COR-L47 (cell line): ENCODE measurements around the gene KIAA1210.
A peak's percentile ranks its signal among the peaks of the same experiment; 100 is the strongest.

Source experiments
- DNase-seq: peaks from one replicate; lab custom pipeline; 2025; lab: John Stamatoyannopoulos, UW

The KIAA1210 gene

DNA sequence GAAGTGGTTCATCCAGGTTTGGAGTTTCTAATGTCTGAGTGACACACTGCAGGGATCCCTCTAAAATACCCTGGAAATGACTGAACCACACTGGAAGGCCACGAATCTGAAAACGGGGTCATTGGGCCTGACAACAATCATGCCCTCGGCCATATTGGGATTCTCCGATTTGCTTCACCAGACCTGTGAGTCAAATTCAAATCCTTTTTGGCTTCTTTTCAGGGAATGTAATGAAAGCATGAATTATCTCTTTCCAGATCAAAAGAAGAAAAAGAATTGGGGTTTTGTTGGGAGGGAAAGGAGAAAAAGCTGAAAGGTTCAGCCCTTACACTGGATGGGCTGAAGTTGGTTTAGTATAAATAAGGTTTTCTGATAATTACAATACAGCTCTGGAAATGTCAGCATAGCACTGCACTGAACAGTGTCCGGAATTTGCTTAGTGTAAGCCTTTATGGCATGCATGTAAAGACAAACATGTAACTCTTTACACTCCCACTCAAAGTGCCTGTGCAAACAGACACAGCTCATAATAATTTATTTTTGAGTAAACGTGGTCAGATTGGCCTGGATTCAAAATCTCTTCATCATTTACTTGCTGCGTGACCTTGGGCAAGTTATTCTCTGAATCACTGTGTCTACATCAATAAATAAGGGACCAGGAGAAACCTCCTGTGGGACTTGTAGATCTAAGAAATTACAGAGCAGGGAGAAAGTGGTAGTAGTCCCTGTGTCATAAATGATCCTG is 33.4 kb downstream of the KIAA1210 start:
- DNase-seq: no peak

DNA sequence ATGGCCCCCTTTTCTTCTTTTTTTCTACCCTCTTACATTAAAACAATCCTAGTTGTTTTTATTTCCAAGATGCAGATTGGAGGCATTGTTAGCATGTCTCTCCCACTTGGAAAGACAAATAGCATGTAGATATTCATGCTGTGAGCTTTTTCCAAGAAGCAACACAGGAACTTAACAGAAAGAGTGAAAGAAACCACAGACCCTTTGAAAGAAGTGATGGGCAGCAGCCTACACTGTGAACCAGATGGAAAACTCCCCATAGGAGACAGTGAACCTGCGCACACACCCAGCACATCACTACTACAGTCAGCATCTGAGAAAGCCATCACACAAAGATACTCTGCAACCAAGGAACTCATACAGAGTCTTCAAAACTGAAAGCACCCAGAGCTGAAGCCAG is 37.0 kb downstream of the KIAA1210 start:
- DNase-seq: no peak

DNA sequence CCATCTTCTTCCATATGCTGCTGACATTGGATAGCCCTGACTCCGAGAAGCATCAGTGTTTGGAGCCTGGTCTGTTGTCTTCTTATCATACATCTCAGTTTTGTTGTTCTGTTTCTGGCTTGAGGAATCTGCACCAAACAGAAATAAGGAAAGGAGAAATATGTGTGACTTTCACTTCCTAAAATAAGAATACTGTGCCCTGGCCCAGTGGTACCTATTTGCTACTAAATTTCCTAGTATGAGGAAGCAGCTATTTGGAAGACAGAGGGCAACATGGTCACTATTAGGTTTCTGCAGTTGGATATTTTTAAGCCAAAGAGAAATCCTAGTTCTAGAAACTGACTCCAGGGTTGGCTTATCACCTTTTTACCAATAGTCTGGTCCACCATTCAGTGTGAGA is 38.0 kb downstream of the KIAA1210 start:
- no peak for DNase-seq

DNA sequence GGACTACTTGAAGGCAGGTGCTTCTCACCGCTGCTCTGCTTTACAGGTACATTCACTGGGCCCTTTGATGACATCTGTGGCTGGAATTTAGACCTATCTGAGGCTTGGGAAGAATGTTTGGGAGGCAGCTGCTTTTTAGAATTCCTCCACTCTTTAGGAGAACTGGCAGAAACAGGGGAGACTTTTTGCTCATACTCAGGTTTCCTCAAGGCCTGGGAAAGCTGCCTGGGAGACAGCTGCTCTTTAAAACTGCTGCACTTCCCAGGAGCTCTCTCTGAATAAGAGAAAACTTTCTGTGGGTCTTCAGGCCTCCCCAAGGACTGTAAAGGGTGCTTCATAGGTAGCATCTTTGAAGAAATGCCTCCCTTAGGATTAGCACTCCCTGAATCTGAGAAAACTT is 40.5 kb downstream of the KIAA1210 start:
- no peak for DNase-seq

DNA sequence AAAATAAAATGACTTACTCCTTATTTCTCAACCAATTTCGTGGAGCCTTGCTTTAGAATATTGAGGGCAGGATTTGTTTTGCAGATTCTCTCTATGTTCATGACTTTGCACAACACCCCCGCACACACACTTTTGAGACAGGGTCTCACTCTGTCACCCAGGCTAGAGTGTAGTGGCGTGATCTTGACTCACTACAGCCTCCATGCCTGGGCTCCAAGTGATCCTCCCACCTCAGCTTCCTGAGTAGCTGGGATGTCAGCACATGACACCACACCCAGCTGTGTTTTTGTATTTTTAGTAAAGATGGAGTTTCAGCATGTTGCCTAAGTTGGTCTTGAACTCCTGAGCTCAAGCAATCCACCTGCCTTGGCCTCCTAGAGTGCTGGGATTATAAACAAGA is 42.8 kb downstream of the KIAA1210 start:
- no peak for DNase-seq

DNA sequence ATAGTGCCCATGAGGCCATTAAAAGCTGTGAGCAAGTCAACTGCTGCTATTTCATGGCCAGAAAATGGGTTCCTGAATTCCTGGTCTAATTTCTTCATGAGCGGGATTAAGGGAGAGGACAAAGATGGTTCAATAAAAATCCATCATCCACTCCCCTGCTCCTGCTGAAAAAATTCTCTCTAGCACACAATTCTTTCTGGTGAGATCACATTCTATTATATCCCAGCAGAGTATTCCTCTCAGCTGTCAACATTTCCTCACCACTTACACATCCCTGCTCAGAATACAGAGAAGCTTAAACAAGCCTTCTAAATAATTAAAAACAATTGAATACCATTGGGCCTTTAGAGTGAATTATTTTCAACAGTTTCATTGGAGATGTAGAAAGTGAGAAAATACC is 45.3 kb downstream of the KIAA1210 start:
- no peak for DNase-seq

DNA sequence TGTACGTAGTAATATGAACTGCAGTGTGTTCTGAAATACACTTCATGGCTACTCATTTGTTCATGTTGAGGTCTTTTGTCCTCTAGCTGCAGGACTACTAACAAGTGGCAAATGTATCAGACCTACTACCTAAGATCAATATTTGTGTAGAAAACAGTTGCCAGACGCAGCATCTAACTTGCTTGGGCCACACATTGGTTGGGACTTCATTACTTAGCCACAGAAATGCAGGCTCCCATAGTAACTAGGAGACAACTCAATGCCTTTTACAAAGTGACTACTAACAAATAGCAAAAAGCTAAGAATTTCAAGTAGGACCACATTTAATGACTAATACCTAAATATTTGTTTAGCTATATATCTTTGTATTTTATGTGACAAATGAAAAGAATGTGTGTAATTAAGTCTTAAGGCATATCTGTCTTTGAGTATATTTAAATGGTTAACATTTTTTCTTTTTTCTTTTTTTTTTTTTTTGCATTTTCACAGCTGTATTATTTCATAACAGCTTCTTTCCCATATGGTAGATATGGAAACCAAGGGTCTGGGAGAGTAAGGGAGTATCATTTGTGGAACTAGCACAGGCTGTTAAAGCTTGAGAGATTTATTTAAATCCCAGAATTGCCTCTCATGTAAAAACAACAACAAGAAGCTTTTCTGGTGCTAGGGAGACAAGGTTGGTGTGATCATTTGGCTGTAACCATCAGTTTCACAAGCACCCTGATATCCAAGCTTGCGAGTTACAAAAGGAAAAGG is 52.2 kb downstream of the KIAA1210 start:
- no peak for DNase-seq

DNA sequence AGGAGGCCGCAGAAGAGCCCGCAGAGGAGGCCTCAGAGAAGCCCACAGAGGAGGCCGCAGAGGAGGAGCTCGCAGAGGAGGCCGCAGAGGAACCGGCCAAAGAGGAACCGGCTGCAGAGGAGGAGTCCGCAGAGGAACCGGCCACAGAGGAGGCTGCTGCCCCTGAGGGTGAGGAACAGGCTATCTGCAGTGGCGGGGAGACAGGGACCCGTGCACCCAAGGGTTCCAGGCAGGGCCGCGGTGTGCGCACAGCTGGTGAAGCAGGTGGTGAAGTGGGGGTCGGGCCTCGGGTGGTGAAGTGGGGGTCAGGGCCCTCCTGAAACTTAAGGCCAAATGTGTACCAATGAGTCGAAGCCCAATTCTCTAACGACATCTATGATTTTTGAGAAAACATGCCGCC is 53.7 kb downstream of the KIAA1210 start:
- DNase-seq: no peak

DNA sequence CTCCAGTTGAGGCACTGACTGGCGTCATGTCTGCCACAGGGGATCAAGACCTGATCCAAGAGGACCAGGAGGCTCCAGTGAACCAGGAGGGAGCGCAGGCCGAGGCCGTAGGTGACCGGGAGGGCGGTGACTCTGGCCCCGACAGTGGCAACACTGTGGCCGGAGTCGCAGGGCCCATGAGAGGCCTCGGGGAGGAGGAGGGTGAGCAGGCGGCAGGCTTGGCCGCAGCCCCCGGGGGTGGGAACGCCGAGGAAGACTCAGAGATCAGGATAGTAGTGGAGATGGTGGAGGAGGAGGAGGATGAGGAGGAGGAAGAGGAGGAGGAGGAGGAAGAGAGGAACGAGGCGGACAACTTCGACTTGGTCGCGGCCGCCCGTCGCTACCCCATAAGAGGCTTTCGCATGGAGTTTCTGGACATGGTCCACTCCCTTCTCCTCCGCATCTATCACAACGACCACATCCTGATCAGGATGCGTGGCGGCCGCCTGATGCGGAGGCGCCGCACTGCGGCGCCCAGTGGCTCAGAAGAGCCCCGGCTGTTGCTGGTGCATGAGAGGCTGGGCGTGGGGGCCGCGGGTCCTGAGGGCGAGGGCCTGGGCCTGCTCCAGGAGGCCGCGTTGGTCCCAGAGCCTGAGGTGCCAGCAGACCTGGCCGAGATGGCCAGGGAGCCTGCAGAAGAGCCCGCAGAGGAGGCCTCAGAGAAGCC is 54.3 kb downstream of the KIAA1210 start:
- no peak for DNase-seq

DNA sequence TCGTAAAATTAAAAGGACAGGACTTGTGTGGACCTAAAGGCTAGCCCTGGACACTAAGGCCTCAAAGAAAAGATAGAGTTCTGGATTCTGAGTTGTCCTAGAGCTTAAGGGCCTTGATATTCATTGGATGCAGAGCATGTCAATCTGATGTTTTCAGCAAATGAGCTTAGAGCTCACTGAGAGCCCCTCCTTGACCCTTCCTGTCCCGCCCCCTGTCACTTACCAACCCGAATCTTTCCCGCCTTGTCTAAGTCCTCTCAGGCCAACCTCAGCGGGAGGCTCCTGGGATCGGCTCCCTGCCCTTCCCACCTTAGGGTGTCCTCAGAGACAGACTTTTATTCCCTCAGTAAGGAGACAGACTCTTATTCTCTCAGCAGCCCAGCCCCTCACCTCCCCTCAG is 54.9 kb downstream of the KIAA1210 start, which contains the start of gene CT47C1:
Gene CT47C1 (plus strand): TSS at position 250 of the 400 bp plus-strand sequence. CDS start 233 bp downstream, outside the sequence.
- no peak for DNase-seq

DNA sequence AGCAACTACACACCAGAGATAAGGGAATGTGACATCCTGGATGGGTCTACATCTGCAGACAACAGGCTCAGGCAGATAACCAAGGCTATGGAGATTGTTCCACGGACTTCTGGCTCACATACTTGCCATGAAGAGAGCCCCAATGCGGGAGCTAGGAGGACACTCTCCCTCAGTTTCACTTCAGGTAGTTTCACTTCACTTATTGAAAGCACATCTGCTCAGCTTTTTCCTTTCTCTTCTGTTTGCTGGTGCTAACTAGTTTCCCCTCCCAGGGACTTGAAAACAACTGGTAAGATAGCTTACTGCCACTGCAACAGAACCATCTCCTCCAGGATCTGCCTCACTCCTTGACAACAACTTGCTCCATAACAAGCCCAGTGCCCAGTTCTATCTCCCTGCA is 56.2 kb downstream of the KIAA1210 start:
- DNase-seq: no peak

DNA sequence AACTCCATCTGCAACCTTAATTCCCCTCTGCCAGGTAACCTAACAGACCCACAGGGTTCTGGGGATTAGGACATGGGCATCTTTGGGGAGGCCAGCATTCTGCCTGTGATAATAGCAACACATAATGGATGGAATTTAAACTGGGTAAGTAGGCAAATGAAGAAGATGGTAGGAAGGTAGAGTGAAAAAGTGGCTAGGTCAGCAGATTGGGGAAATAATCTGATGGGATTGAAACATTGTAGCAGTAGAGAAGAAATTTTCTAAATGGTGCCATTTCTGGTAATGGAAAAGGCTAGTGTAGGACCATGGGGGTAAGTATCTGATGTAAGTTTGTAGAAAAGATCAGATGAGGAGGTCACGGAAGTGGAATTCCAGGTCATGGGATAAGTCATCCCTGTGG is 57.9 kb downstream of the KIAA1210 start:
- no peak for DNase-seq

DNA sequence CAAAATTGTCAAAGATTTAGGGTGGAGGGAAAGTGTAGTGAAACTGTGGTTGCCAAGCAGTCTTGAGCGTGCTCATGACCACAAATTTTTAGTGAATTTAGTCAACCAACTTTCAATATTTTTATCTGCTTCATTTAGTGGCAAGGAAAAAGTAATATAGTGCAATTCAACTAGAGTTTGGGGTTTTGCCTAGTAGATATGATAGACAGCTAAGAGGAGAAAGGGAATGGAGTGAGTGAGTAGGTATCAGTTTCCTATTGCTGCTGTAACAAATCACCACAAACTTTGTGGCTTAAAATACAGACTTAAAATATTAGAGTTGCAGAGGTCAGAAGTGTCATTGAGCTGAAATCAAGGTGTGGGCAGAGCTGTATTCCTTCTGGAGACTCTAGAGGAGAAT is 58.5 kb downstream of the KIAA1210 start:
- DNase-seq: no peak

DNA sequence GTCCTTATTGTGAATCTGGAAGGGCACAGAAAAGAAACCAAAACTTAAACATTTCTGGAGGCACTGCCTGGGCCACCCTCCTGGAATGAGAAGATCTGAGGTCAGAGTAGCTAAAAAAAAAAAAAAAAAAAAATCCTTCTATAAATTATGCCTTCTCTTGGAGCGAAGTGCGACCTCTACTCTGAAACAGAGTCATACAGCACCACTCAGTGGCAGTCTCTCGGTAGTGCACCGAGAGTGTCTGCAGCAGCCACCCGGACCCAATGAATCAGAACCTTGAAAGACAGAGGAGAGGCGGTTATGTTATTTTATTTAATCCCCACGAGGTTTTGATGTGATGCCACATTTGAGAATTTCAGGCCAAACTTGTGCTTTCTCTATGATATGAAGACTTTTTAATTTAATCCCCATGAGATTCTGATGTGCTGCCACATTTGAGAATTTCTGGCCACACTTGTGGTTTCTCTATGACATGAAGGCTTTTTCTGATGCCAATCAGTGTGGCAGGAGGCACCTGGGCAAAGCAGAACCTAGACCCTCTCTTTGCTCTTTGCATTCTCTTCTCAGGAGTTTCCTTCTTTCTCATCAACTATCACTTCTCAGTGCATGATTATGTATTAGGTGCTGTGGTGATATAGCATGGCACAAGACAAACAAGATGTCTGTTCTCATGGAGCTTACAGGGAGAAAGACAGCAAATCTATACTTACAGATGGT is 60.4 kb downstream of the KIAA1210 start:
- DNase-seq: peak; percentile 24

DNA sequence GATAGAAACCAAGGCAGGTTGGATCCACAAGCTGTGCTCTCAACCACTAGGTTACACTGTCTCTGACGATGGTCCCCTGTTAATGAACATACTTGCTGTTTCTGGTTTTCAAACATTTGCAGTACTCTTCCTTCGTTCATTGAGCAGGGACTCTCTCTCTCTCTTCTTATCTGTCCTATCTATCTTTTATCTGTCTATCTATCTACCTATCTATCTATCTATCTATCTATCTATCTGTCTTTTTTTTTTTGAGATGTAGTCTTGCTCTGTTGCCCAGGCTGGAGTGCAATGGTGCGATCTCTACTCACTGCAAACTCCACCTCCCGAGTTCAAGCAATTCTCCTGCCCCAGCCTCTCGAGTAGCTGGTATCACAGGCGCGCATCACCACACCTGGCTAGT is 64.2 kb downstream of the KIAA1210 start:
- DNase-seq: no peak

DNA sequence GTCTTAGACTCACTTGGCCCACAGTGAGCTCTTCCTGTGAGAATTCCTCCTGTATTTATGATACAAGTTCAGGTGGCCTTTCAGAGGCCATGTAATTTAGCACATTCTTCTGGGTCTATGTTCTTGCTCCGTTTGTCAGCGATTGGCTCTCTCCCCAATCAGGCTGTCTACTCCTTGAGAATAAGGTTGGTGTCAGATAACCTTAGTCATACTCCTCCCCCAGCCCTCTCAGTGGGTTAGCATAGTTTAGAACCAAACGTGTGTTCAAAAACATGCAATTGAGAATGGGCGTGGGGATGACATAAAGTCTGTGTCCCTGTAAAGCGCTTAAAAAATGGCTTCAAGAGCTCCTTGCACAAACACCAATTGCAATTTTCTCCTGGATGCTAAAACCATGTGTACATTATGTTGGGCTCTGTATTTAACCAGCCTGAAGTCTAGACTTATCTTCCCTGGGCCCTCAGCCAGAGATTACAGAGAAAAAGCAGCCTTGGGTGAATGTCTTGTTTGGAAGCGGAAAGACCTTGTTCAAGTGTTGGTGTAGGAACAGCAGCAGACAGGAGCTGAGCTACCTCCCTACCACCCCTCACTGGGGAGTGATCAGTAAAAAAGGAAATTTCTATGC is 64.8 kb downstream of the KIAA1210 start:
- DNase-seq: no peak

DNA sequence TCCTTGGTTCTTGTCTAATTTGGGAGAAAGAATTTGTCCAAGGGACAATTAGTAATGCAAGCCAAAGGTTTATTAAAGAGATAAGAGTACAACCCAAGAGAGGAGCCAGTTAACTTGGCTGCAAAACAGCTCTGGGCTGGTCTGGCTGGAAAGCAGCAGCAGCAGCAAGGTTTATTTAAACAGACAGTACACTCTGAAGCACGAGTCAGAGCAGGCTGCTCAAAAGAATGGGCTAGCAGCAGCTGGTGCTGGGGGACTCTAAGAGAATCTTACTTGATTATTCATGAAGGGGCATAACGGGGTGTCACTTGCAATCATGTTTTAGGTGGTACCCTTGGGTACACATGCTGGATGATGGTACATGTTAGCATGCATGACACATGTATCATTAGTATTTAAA is 71.9 kb downstream of the KIAA1210 start:
- DNase-seq: no peak

DNA sequence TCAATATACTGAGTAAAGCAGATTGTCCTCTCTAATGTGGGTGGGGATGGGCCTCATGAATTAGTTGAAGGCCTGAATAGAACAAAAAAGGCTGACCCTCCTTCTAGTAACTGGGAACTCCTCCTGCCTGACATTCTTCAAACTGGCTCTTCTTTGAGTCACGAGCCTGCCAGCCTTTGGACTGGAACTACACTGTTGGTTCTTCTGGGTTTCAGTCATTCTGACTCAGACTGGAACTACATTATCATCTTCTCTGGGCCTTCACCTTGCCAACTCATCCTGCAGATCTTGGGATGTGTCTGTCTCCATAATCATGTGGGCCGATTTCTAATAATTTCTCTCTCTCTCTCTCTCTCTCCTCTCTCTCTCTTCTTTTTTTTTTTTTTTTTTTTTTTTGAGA is 81.7 kb downstream of the KIAA1210 start:
- DNase-seq: no peak

DNA sequence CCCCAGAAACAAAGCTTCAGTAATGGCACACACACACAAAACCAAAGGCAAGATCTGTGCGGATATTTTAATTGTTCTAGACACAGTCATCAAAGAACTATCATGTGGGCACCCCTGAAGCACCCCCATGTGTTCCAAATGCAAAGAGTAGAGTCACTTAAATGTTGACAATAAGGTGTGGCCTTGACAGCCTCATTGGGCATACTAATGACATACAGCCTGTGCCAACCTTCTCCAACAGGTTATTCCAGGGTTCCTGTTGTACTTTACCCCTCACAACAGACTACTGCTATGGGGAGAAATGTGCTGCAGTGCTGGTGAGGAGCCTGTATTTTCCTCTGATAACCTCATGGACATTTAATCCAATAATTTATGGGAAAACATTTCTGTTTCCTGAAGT is 84.6 kb downstream of the KIAA1210 start:
- DNase-seq: no peak

DNA sequence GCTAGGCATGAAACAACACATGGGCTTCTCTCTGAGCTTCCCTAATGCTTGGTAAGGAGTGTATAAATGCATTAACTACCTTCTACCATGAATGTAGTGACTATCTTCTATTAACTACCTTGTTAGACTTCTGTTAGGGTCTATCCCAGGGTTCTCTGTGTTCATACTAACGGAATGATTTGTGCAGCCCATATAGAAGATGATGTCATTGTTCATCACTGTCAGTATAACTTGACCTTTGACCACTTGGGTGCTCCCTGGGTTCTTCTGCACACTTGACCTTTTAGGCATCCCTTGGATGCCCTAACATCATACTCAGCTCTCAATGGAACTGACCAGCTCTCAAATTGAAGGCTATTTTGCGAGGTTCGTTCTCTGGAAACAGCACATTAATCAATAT is 85.6 kb downstream of the KIAA1210 start:
- no peak for DNase-seq

DNA sequence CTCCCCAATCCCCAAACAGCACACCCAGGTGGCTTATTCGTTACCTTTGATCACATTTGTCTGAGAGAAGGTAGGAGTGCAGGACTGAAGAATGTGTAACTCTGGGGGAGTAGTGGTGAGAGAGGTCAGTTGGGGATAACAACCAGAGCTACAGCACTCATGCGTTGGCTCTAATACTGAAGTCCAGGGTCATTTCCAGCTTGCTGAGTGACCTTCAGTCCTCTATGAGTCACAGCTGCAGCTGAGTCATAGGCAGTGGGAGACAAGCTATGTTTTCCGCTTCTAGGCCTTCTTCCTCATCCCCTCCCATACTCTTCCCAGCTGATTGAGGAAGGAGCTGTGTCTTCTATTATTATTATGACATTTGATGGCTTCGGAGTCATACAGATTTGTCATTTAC is 86.4 kb downstream of the KIAA1210 start:
- no peak for DNase-seq

DNA sequence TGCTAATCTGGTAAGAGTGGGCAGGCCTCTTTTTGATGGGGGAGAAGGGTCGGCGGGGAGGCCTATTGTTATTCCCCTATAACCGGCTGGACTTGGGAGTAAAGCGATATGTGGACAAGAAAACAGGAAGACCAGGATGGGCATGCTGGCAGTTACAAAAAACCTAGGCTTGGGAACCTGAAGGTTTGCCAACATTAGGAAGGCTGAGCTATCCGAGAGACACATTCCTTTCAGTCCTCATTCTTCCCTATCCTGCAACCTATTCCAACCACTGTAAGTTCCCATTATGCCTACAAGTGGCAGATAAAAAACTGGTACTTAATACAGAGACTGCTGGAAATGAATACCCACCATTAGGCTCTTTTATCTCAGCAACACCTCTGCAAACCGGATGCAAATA is 87.2 kb downstream of the KIAA1210 start:
- DNase-seq: no peak
